ENCODE results near the gene IL18R1. TPM values are rescaled to one million over a fixed set of nuclear protein-coding genes. Genes with fewer than 3 reads are reported as not detected.

Gene IL18R1
- total RNA-seq, 2 experiments from 2014 or later, result 19.2 to 22.1 TPM

DNA sequence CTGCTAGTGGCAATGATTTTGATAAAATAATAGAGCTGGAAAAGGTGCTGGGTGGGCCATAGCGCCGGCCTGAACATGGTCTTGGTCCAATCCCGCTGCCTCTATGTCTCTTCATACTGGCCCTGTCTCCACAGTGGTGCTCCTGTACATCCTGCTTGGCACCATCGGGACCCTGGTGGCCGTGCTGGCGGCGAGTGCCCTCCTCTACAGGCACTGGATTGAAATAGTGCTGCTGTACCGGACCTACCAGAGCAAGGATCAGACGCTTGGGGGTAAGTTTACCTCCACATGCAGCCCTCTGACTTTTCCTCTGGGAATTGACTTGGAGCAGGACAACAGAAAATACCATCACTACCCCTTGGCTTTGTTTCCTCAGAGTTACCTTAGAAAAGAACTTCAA, 91.3 kb downstream of the IL18R1 start:
- Mint-ChIP-seq H3K9me3 (no peaks in the 10 kb centered on the region), H3K4me1 (peaks cover 13% of the 10 kb centered on the region), H3K27me3 (no peaks in the 10 kb centered on the region), H3K4me3 (no peak overlapping the region), H3K36me3 (ENCODE audit: low read depth) (no peaks in the 10 kb centered on the region), H3K27ac (no peak overlapping the region)
- CTCF ChIA-PET, result interaction anchor here (0.6 to 1.1 kb wide), 2 partner anchors 93 to 135 kb away, joined by 3 read pairs; no protein-coding TSS in a partner anchor
- POLR2A ChIA-PET, result no interaction called here
- DNase-seq, result no peak

Small RNA genes within 50 kb of the gene (microRNA-seq; reads per million reads assigned to microRNA genes)
- 6.1 reads per million, percentile 31 among the genes with 10 or more reads in this experiment for gene MIR4772 (ENCODE audit: borderline microRNAs expressed, borderline replicate concordance)

Other genes starting within 250 kb of the IL18R1 start
- 1 to 10 TPM in 1 of 2 experiments, under 1 TPM in 1; 0.81 to 1.3 TPM for gene IL1R1, start 213.1 kb upstream of the IL18R1 start, total RNA-seq
- gene IL1RL2, start 168.8 kb upstream of the IL18R1 start, total RNA-seq, result not detected
- gene IL1RL1, start 44.2 kb upstream of the IL18R1 start, total RNA-seq, result under 1 TPM in 1 of 2 experiments, not detected in 1; 0.12 TPM
- 1 to 10 TPM; 3.8 TPM for gene IL18RAP, start 67.4 kb downstream of the IL18R1 start, total RNA-seq
- under 1 TPM; 0.07 to 0.10 TPM for gene SLC9A4, start 117.4 kb downstream of the IL18R1 start, total RNA-seq